IPS-NIHi11 (cell line): ENCODE data around the gene FNTB.

ENCODE experiments used
- DNase-seq: peaks from one replicate; pipeline ENCODE4 v3.0.0; 2012; ENCODE audit warnings: mixed read lengths, low spot score

FNTB gene

GRCh38 chr14:64986648-64987437 is at the start of gene FNTB:
FNTB (plus strand) TSS chr14:64986895; CDS start chr14:64986954, 59 bp downstream.
- DNase-seq, result peak; percentile 97

- no peak for DNase-seq
These were observed 49.4 kb upstream of the FNTB start for GRCh38 chr14:64937171-64937820.

GRCh38 chr14:64937821-64938193 is 48.9 kb upstream of the FNTB start:
- DNase-seq, result no peak

GRCh38 chr14:64938972-64939816 is 47.5 kb upstream of the FNTB start:
- DNase-seq, result no peak

DNA sequence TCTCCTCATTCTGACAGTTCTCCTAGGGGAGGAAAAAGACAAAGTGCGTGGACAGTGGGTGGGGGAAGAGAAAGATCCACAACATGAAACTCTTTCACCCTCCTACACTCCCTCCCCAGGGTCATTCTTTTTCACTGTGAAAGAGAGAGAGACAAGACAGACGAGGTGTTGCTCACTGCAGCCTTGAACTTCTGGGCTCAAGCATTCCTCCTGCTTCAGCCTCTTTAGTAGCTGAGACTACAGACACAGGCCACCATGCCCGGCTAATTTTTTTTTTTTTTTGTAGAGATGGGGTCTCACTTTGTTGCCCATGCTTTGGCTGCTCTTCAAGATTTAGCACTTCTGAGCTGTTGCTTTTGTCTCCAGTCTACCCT is 46.9 kb upstream of the FNTB start:
- DNase-seq, result no peak

DNA sequence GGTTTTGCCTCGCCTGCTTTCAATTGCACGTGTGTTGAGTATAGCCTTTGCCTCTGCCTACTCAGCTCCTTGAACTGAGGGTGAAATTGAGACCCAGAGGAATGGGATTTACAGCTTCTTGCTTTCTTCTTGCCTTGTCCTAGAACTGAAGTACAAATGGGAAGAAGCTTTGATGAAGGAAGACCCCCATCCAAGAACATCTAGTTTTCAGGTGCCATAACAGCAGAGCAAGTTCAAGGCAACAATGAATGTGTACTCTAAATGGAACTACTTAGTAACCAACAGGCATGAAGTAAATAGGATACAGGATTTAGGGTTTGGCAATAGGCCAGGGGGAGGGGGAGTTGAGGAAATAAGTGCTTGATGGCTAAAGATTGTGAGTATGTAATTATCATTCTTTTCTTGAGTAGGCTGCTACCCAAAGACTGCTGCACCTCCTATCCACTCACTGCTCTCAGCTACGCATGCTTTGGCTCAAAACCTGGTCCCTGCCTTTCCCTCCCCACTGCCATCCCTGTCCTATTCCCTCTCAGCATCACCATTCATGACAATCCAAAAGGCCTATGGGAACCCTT is 46.3 kb upstream of the FNTB start:
- DNase-seq, result no peak

GRCh38 chr14:64942531-64943111 is 44.1 kb upstream of the FNTB start, which contains the start of gene GPX2:
GPX2 (minus strand) TSS chr14:64942745; CDS start chr14:64942726, 19 bp downstream.
- no peak for DNase-seq

GRCh38 chr14:64943556-64943955 is 43.1 kb upstream of the FNTB start:
- no peak for DNase-seq

DNA sequence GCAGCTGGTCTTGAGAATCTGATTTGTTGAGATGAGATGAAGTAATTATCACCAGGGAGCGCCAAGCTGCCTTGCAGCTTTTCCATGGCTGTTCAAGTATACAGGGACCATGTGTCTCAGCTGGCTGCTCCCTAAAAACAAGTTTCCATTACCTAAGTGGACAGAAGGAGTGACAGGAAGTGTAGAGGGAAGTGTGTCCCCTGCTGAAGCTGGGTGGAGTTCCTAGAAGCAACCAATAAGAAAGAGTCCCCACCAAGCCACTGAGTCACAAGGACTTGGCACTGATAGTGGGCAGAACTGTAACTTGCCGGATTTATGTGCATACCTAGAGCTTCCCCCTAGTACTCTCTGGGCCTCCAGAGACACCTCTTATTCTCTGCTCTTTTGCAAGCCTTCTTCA is 42.7 kb upstream of the FNTB start:
- no peak for DNase-seq

DNA sequence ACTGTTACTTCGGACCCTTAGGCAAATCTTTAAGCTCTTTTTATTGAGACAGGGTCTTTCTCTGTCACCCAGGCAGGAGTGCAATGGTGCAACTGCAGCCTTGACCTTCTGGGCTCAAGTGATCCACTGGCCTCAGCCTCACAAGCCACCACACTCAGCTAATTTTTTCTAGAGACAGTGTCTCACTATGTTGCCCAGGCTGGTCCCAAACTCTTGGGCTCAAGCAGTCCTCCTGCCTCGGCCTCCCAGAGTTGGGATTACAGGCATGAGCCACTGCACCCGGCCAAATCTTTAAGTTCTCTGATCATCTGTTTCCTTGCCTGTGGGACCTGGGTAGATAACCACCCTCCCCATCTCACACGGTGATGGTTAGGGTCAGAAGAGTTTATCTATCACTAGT is 41.8 kb upstream of the FNTB start:
- DNase-seq, result no peak

DNA sequence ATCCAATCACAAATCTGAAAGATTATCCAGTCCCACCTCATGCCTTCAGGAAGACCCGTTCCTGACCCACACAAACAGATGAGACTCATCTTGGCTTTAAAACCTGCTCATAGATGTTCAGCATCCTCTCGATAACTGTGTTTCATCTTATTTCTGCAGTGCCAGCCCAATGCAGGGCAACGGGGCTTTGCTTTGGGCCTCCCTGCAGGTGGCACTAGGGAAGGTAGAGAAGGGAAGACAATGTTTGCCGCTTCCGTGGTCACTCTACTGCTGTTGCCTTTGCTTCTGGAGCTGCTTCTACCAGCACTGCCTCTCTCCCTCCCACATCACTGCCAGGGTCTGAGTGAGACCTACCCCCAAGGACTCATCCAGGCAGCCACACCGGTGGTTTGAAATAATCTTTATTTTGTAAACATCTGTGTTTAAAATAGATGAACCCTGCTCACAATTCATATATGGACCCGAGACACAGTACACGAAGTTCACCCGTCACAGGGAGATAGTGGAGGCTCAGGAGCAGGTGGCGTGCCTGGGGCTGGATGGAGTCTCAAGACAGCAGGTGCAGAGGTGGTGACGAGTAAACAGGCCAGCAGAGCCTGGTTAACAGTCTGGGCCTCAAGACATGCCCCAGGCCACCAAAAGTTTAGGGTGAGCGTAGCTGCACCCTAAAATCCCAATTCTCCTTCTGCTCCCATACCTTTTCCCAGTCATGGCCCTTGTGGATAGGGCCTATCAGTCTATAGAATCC is 41.1 kb upstream of the FNTB start:
- DNase-seq, result no peak

- DNase-seq, result no peak
These were observed 40.2 kb upstream of the FNTB start for GRCh38 chr14:64946310-64947045.

GRCh38 chr14:64947710-64948611 is 38.7 kb upstream of the FNTB start:
- DNase-seq, result no peak

DNA sequence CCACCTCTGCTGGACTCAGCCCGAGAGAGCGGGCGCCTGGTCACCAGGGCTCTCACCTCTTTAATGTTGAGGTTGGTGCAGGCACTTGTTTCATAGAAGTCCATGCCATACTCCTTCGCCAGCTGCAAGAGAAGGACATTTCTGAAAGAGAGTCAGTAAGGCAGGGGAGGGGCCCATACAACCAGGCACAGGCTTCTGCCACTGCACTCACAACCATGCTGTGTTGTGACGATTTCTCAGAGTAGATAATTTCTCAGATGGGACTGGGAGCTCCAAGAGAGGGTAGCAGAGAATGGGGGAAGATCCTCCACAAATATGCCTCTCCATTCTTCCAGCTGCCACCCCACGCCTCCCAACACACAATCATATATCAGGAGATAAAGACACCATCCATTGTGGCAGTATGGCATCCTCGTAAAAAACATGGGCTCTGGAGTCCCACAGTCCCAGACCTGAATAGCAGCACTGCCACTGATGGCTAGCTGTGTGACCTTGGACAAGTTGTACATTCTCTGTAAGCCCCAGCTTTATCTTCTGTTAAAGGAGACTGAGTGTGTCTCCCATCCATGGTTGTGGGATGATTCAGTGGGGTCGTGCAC is 38.0 kb upstream of the FNTB start:
- DNase-seq, result no peak

DNA sequence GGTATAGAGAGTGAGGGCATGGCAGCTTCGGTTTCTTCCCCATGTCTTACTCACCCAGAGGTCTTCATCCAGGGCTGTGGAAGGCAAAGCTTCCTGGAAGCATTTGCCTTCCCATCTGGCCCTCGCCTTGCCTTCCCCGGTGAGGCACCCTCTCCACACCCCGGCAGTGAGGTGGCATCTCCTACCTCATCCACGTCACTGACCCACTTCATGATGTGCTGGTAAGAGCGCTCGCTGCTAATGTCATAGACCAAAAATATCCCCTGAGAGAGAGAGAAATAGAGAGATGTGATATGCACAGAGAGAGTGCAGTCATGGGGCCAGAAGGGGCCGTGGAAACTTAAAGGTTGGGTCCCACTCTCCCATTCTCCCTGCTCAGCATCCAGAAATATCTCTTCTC is 35.8 kb upstream of the FNTB start:
- DNase-seq, result no peak

GRCh38 chr14:64951291-64951690 is 35.4 kb upstream of the FNTB start:
- DNase-seq, result no peak

DNA sequence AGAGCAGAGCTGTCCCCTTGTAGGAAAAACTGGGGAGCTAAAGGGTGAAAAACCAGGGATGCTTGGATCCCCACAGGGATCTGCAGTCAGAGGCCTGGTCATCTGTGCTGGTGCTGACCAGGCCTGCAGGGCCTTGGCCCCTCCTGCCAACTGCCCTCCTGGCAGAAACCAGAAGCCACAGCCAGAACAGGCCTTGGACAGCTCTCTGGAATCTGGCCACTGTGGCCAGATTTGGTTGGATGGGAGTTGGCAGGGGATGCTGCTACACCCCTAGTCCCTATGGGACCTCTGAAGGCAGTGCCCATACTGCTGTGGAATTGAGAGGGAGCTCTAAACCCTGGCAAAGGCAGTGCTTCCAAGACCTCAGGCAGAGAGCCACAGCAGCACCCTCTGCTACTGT is 35.0 kb upstream of the FNTB start:
- DNase-seq, result no peak

DNA sequence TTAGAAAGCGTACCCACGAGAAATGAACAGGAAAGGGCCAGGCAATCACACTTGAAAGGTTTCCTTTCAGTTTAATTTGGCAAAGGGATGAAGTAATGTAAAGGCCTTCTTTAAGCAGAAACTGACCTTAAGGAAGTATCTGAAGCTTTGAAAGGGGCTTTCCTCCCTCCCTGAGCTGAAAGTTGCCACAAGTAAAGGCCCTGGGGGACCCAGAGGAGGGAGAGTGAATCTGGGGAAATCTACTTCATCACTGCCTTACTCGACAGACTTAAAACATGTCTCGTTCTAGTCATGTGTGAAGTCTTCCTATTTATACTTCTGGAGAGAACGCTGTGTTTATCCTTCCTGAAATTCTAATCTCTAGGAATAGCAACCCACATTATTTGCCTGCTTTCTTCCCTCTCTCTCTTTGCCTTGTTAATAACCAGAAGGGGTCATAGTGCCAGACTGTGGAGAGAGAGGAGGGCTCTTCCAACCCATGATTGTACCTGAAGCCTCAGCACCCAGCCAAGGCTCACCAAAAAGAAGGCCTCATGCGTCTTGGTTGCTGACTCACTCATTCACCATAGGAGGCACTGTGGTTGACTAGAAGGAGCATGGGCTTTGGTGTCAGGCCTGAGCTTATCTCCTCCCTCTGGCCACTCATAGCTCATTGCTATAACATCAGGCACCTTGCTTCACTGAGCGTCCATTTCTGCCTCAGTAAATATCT is 33.9 kb upstream of the FNTB start:
- peak; percentile 63 for DNase-seq

DNA sequence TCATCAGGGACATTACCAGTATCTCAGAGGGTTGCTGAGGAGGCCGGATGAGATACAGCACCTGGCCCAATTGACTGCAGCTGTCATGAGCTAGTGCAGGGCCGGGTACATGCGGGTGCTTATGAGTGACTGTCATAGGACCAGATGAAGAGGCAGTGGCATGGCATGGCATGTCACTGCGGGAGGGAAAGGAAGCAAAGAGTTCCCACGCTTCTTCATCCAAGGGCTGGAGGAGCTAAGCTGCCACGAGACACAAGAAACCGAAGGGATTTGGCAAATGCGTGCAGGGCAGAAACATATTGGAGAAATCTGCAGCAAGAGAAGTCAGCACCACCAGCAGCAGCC is 33.4 kb upstream of the FNTB start:
- DNase-seq, result no peak
